HCT116 (cell line): ENCODE data around the gene FBXW4. TPM values are rescaled to one million over a fixed set of nuclear protein-coding genes. Genes with fewer than 3 reads are reported as not detected.

Experiments used
- ATAC-seq: fragments of 200-7000 bp; cut with Tn5 transposase; 2 replicates; pipeline ENCODE4 v1.9.1; 2020; ENCODE audit warnings: mild to moderate bottlenecking, moderate library complexity
- BruUV-seq: library from RNA; stranded (reverse); fragments of 400-500 nt; replicated peaks from 2 replicates; lab custom pipeline; 2021; lab: Mats Ljungman, UMichigan
- CTCF ChIA-PET: fragments of 300-600 bp; sonication (Branson Sonifier 250); formaldehyde crosslinking; loops from one replicate; lab custom pipeline; 2021; ENCODE audit warnings: antibody characterized with exemption; lab: Charles Lee
- POLR2A ChIA-PET: fragments of 300-600, 350-600 bp; sonication (Branson Sonifier 250); formaldehyde crosslinking; loops from one replicate; lab custom pipeline; 2021; ENCODE audit warnings: antibody characterized with exemption; lab: Charles Lee
- RAD21 ChIA-PET, 2 experiments: fragments of 300-600 bp; sonication (Branson Sonifier 250); formaldehyde crosslinking; loops; one replicate each; lab custom pipeline; 2023; ENCODE audit warnings: low total read pairs in 2 of 2; ENCODE audit not compliant: uncharacterized antibody in 2 of 2, unreplicated experiment in 2 of 2, low non-redundant PET in 1 of 2; lab: Charles Lee
- DNase-seq: peaks from one replicate; pipeline ENCODE4 v3.0.0-alpha.2; 2010; ENCODE audit warnings: low read depth, low spot score
- H2AFZ ChIP-seq: fragments of 200-600 bp; shearing (Covaris generic), sonication (generic); 2 replicates; pipeline ENCODE4 v1.6.1; 2017; ENCODE audit warnings: low read depth, mixed run types, mixed read lengths, antibody characterized with exemption, low read length; ENCODE audit not compliant: poor library complexity, severe bottlenecking
- H3K27ac ChIP-seq: 2 replicates; pipeline ENCODE4 v1.5.1; 2012; ENCODE audit warnings: low read depth, low read length
- H3K27me3 ChIP-seq: fragments of 200-600 bp; sonication (generic); 2 replicates; pipeline ENCODE4 v1.6.1; 2016; ENCODE audit warnings: mixed run types, low read length, mixed read lengths; ENCODE audit not compliant: insufficient read depth
- H3K36me3 ChIP-seq, 2 experiments: fragments of 200-500 bp in 1 of 2; fragments of 200-600 bp in 1 of 2; sonication (Bioruptor generic) in 1 of 2; sonication (generic) in 1 of 2; 2 replicates each; pipeline versions ENCODE4 v1.5.1 to v1.6.1; 2014 to 2016; ENCODE audit warnings: low read length in 2 of 2, inconsistent platforms in 1 of 2, mixed read lengths in 1 of 2, mixed run types in 1 of 2; ENCODE audit not compliant: insufficient read depth in 2 of 2, control insufficient read depth in 1 of 2
- H3K4me1 ChIP-seq, 2 experiments: fragments of 200-600 bp in 1 of 2; sonication (generic) in 1 of 2; 2 replicates each; pipeline versions ENCODE4 v1.5.1 to v1.6.1; 2012 to 2017; ENCODE audit warnings: low read length in 2 of 2, inconsistent platforms in 1 of 2, mild to moderate bottlenecking in 1 of 2, mixed read lengths in 1 of 2, mixed run types in 1 of 2, moderate library complexity in 1 of 2; ENCODE audit not compliant: insufficient read depth in 2 of 2, control insufficient read depth in 1 of 2
- H3K4me2 ChIP-seq: fragments of 200-600 bp; sonication (generic); 2 replicates; pipeline ENCODE4 v1.6.1; 2017; ENCODE audit warnings: mixed run types, low read length, mixed read lengths
- H3K4me3 ChIP-seq, 2 experiments: fragments of 200-600 bp in 1 of 2; sonication (generic) in 1 of 2; replicated peaks in 1 of 2; 2 replicates each; pipeline ENCODE4 v1.5.1; 2011 to 2016; ENCODE audit warnings: low read length in 2 of 2, control low read depth in 1 of 2, low read depth in 1 of 2, mild to moderate bottlenecking in 1 of 2, mixed read lengths in 1 of 2, mixed run types in 1 of 2
- H3K79me2 ChIP-seq: fragments of 200-600 bp; sonication (generic); 2 replicates; pipeline ENCODE4 v1.6.1; 2017; ENCODE audit warnings: mild to moderate bottlenecking, mixed run types, low read length, moderate library complexity, mixed read lengths; ENCODE audit not compliant: insufficient read depth
- H3K9ac ChIP-seq: fragments of 200-600 bp; sonication (generic); 2 replicates; pipeline ENCODE4 v1.6.1; 2016; ENCODE audit warnings: low read length, mixed read lengths
- H3K9me2 ChIP-seq: fragments of 200-600 bp; sonication (generic), shearing (Covaris generic); 2 replicates; pipeline ENCODE4 v1.6.1; 2017; ENCODE audit warnings: mixed run types, mild to moderate bottlenecking, moderate library complexity; ENCODE audit not compliant: insufficient read depth
- H3K9me3 ChIP-seq, 2 experiments: fragments of 200-500 bp in 1 of 2; fragments of 200-600 bp in 1 of 2; sonication (Bioruptor generic) in 1 of 2; sonication (generic) in 1 of 2; 2 replicates each; pipeline ENCODE4 v1.6.1; 2014 to 2017; ENCODE audit warnings: low read length in 2 of 2, mixed read lengths in 2 of 2, inconsistent platforms in 1 of 2, low read depth in 1 of 2, mild to moderate bottlenecking in 1 of 2, mixed run types in 1 of 2, moderate library complexity in 1 of 2; ENCODE audit not compliant: control insufficient read depth in 1 of 2, insufficient read depth in 1 of 2
- H4K20me1 ChIP-seq: fragments of 200-600 bp; sonication (generic), shearing (Covaris generic); 2 replicates; pipeline ENCODE4 v1.6.1; 2017; ENCODE audit warnings: mixed run types, mild to moderate bottlenecking, moderate library complexity; ENCODE audit not compliant: insufficient read depth
- ATF3 ChIP-seq: IDR thresholded peaks from 2 replicates; pipeline ENCODE4 v1.6.1; 2012
- CBX3 ChIP-seq: IDR thresholded peaks from 2 replicates; pipeline ENCODE4 v1.6.1; 2012; ENCODE audit warnings: low read depth
- POLR2AphosphoS5 ChIP-seq: IDR thresholded peaks from 2 replicates; pipeline ENCODE4 v1.6.1; 2011; ENCODE audit warnings: mild to moderate bottlenecking, low read depth, low read length, moderate library complexity
- ZBTB33 ChIP-seq: IDR thresholded peaks from 2 replicates; pipeline ENCODE4 v1.6.1; 2011; ENCODE audit warnings: mild to moderate bottlenecking, low read length, moderate library complexity; ENCODE audit not compliant: insufficient replicate concordance; ENCODE audit errors: extremely low read depth
- ZNF274 ChIP-seq: fragments of 200-500 bp; sonication (Bioruptor generic); IDR thresholded peaks from 2 replicates; pipeline ENCODE4 v1.6.1; 2014; ENCODE audit warnings: mild to moderate bottlenecking, low read depth, low read length, inconsistent platforms
- intact Hi-C: fragments of 100-400 bp; cut with micrococcal nuclease; formaldehyde crosslinking; loops from 2 replicates; pipeline ENCODE4 v1.10.0; 2022
- total RNA-seq: library from RNA; stranded (reverse); gene quantifications from one replicate; pipeline ENCODE4 v1.2.1, GENCODE V29; 2021; ENCODE audit not compliant: unreplicated experiment

FBXW4 gene
- total RNA-seq, 1 experiment from 2014 or later = 35.3 TPM

GRCh38 chr10:101565936-101566332 lies 129.0 kb downstream of the FBXW4 start (continued):
- TF ChIP-seq ZBTB33 = no peak
- no peak for TF ChIP-seq POLR2AphosphoS5

GRCh38 chr10:101565370-101565900 lies 129.5 kb downstream of the FBXW4 start:
- Histone ChIP-seq H3K4me1 (peaks cover 6 to 13% of the 10 kb centered on the region in 2 experiments), H3K27ac (no peak overlapping the region), H4K20me1 (no peaks in the 10 kb centered on the region), H3K9ac (no peak overlapping the region), H3K36me3 (no peaks in the 10 kb centered on the region), H3K9me3 (no peaks in the 10 kb centered on the region), H3K79me2 (no peaks in the 10 kb centered on the region), H3K4me3 (no peak overlapping the region), H3K9me2 (no peaks in the 10 kb centered on the region), H3K4me2 (no peak overlapping the region), H2AFZ (no peak overlapping the region), H3K27me3 (no peaks in the 10 kb centered on the region; the same call in 1 of the 2 replicates)
- BruUV-seq = no TSS peak
- CTCF ChIA-PET = interaction anchor here (1.3 kb wide), 1 partner anchor 351 kb away, joined by 3 read pairs; no protein-coding TSS in a partner anchor
- ATAC-seq (no peak), DNase-seq (no peak)
- intact Hi-C loops = no loop called here
- TF ChIP-seq ZNF274 (no peak), CBX3 (no peak), ATF3 (no peak)
- POLR2A ChIA-PET = no interaction called here
- RAD21 ChIA-PET = no interaction called here
